Measurements from ENCODE around the gene CD52. TPM values are rescaled to one million over a fixed set of nuclear protein-coding genes. Genes with fewer than 3 reads are reported as not detected.
A peak's percentile ranks its signal among the peaks of the same experiment; 100 is the strongest.

The CD52 gene
- total RNA-seq, 1 experiment from 2014 or later = not detected

- no peak overlapping the region for H3K27ac ChIP-seq (ENCODE audit: low read depth, low read length, poor library complexity, severe bottlenecking)
- ChIA-PET CTCF (interaction anchor here (0.6 kb wide), 1 partner anchor 324 kb away, joined by 3 read pairs; no protein-coding TSS in a partner anchor), POLR2A (ENCODE audit: low non-redundant PET) (no interaction called here)
- H3K4me3 ChIP-seq (ENCODE audit: low read depth, low read length, poor library complexity, severe bottlenecking) = peak overlapping the region; percentile 43
- BruUV-seq (replicated peaks) = no TSS peak
- H3K36me3 ChIP-seq (ENCODE audit: insufficient read depth, low read length, poor library complexity, severe bottlenecking) = no peaks in the 10 kb centered on the region
- TF ChIP-seq CTCF (conservative IDR thresholded peaks at IDR 0.05; ENCODE audit: low read depth, low read length) (no peak), EZH2 (IDR thresholded peaks at IDR 0.05; ENCODE audit: borderline replicate concordance, low read depth, low read length, poor library complexity, severe bottlenecking) (no peak)
- no peak for DNase-seq (ENCODE audit: low spot score)
- H3K4me1 ChIP-seq (ENCODE audit: insufficient read depth, low read length, poor library complexity, severe bottlenecking) = no peaks in the 10 kb centered on the region
- H3K27me3 ChIP-seq (replicated peaks; ENCODE audit: insufficient read depth, low read depth, low read length, poor library complexity) = no peaks in the 10 kb centered on the region
- intact Hi-C loops (cut with micrococcal nuclease; ENCODE audit: unreplicated experiment) = no loop called here
- H3K9me3 ChIP-seq (ENCODE audit: low read depth, low read length, poor library complexity, severe bottlenecking) = no peaks in the 10 kb centered on the region
These were observed 18.2 kb downstream of the CD52 start for GRCh38 chr1:26335774-26336476.

- Histone ChIP-seq H3K27ac (ENCODE audit: low read depth, low read length, poor library complexity, severe bottlenecking) (no peak overlapping the region), H3K4me1 (ENCODE audit: insufficient read depth, low read length, poor library complexity, severe bottlenecking) (no peaks in the 10 kb centered on the region), H3K27me3 (replicated peaks; ENCODE audit: insufficient read depth, low read depth, low read length, poor library complexity) (no peaks in the 10 kb centered on the region), H3K36me3 (ENCODE audit: insufficient read depth, low read length, poor library complexity, severe bottlenecking) (no peaks in the 10 kb centered on the region), H3K4me3 (ENCODE audit: low read depth, low read length, poor library complexity, severe bottlenecking) (peak overlapping the region; percentile 43), H3K9me3 (ENCODE audit: low read depth, low read length, poor library complexity, severe bottlenecking) (no peaks in the 10 kb centered on the region)
- BruUV-seq (replicated peaks) = no TSS peak
- POLR2A ChIA-PET (ENCODE audit: low non-redundant PET) = no interaction called here
- intact Hi-C loops (cut with micrococcal nuclease; ENCODE audit: unreplicated experiment) = no loop called here
- TF ChIP-seq CTCF (conservative IDR thresholded peaks at IDR 0.05; ENCODE audit: low read depth, low read length) = no peak
- TF ChIP-seq EZH2 (IDR thresholded peaks at IDR 0.05; ENCODE audit: borderline replicate concordance, low read depth, low read length, poor library complexity, severe bottlenecking) = no peak
- CTCF ChIA-PET = no interaction called here
- peak; percentile 65 for DNase-seq (ENCODE audit: low spot score)
These were observed 18.9 kb downstream of the CD52 start for GRCh38 chr1:26336477-26337205.

- no peak for DNase-seq (ENCODE audit: low spot score)
- TF ChIP-seq CTCF (conservative IDR thresholded peaks at IDR 0.05; ENCODE audit: low read depth, low read length) (no peak), EZH2 (IDR thresholded peaks at IDR 0.05; ENCODE audit: borderline replicate concordance, low read depth, low read length, poor library complexity, severe bottlenecking) (no peak)
- Histone ChIP-seq H3K36me3 (ENCODE audit: insufficient read depth, low read length, poor library complexity, severe bottlenecking) (no peaks in the 10 kb centered on the region), H3K27ac (ENCODE audit: low read depth, low read length, poor library complexity, severe bottlenecking) (no peak overlapping the region), H3K27me3 (replicated peaks; ENCODE audit: insufficient read depth, low read depth, low read length, poor library complexity) (no peaks in the 10 kb centered on the region), H3K9me3 (ENCODE audit: low read depth, low read length, poor library complexity, severe bottlenecking) (no peaks in the 10 kb centered on the region), H3K4me1 (ENCODE audit: insufficient read depth, low read length, poor library complexity, severe bottlenecking) (no peaks in the 10 kb centered on the region), H3K4me3 (ENCODE audit: low read depth, low read length, poor library complexity, severe bottlenecking) (no peak overlapping the region)
- no TSS peak for BruUV-seq (replicated peaks)
- POLR2A ChIA-PET (ENCODE audit: low non-redundant PET) = no interaction called here
- CTCF ChIA-PET = no interaction called here
- intact Hi-C loops (cut with micrococcal nuclease; ENCODE audit: unreplicated experiment) = no loop called here
These were observed 19.4 kb downstream of the CD52 start for GRCh38 chr1:26337206-26337535.

Data from A673 (cell line).